HK-2 (cell line): Measurements from ENCODE around the gene MEMO1.

Experiments used
- DNase-seq: peaks from one replicate; pipeline ENCODE4 v3.0.0-alpha.2; 2018; ENCODE audit not compliant: unreplicated experiment

Gene MEMO1

DNA sequence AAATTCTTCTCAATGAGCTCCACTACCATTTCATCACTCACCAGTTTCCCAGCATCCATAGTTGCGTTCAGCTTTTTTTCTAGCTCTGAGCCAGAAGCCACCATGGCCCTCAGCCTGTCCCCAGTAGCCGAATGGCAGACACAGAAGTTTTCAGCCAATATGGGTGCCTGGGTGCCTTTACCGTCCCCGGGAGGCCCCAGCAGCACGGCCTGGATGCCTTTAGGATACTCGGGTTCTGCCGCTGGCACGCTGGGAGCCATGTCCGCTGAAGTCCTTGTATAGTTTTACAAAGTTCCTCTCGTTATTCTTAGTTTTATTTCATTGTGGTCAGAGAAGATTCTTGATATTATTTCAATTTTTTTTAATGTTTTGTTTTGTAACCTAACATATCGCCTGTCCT lies 187.2 kb downstream of the MEMO1 start:
- DNase-seq: no peak

DNA sequence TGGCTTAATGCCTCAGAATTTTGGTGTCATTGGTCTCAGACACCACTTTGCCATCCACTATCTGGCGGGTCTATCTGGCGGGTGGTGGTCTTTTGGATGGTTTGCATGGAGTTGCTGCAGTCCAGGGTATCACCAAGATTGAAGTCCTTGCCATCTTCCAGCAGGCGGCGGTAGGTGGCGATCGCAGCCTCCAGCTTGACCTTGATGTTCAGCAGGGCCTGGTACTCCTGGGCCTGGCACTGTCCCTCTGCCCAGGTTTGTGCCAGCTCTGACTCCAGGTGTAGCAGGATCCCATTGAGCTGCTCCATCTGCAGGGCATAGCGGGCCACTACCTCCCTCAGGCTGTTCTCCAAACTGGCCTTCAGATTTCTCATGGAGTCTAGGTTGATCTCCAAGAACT lies 188.2 kb downstream of the MEMO1 start:
- no peak for DNase-seq
